ENCODE data around the gene CARD19.

DNA sequence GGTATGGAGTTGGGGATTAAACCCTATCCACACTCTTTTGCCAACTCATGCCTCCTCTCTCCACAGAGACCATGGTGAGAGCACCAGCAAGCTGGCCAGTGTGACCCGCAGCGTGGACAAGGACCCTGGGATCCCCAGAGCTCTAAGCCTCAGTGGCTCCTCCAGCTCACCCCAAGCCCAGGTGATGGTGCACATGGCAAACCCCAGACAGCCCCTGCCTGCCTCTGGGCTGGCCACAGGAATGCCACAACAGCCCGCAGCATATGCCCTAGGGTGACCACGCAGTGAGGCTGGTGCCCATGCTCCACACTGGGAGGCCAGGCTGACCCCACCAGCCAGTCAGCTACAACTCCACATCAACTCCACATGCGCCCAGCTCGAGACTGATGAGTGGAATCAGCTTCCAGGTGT lies 11.5 kb upstream of the CARD19 start:
- TF ChIP-seq POLR2A (IDR thresholded peaks at IDR 0.05) (no peak), CTCF (IDR thresholded peaks at IDR 0.05) (no peak)
